Coronary artery (tissue), 2 donors: ENCODE measurements around the gene SLC24A3.

Experiments
- DNase-seq: peaks from one replicate; pipeline ENCODE4 v3.0.0-alpha.2; 2017; ENCODE audit warnings: low spot score
- H3K27ac ChIP-seq, 2 donors: fragments of 200-600 bp; sonication (generic); one replicate each; pipeline ENCODE4 v1.5.1; 2016 to 2019
- H3K4me3 ChIP-seq: fragments of 200-600 bp; sonication (generic); 2 replicates; pipeline ENCODE4 v1.5.1; 2016; ENCODE audit warnings: mild to moderate bottlenecking, moderate library complexity
- TF ChIP-seq, protein P1 (sequence below): fragments of 200-600 bp; sonication (generic); IDR thresholded peaks from one replicate; pipeline ENCODE4 v1.5.1; 2019; ENCODE audit warnings: antibody characterized with exemption

Gene SLC24A3

DNA sequence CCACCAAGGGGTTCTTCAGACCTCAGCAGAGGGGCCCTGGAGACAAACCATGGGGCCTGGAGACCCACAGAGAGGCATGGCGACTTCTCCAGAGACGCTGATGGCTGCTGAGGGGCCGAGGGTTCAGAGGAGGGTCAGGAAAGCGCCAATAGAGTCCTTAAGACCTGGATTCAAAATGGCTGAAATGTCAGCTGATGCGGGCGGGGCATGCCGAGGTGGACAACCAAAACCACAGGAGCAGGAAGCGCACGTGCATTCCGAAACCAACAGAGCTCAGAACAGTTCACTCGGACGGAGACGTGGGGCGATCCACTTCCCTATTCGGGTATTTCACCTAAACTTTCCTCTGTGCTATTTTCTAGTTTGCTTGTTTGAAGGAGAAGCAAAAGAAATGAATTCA is 445.7 kb downstream of the SLC24A3 start:
- no peak for DNase-seq
- H3K27ac ChIP-seq = no peak overlapping the region
- H3K4me3 ChIP-seq = no peak overlapping the region
- TF ChIP-seq, protein P1, sequence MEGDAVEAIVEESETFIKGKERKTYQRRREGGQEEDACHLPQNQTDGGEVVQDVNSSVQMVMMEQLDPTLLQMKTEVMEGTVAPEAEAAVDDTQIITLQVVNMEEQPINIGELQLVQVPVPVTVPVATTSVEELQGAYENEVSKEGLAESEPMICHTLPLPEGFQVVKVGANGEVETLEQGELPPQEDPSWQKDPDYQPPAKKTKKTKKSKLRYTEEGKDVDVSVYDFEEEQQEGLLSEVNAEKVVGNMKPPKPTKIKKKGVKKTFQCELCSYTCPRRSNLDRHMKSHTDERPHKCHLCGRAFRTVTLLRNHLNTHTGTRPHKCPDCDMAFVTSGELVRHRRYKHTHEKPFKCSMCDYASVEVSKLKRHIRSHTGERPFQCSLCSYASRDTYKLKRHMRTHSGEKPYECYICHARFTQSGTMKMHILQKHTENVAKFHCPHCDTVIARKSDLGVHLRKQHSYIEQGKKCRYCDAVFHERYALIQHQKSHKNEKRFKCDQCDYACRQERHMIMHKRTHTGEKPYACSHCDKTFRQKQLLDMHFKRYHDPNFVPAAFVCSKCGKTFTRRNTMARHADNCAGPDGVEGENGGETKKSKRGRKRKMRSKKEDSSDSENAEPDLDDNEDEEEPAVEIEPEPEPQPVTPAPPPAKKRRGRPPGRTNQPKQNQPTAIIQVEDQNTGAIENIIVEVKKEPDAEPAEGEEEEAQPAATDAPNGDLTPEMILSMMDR = no peak

DNA sequence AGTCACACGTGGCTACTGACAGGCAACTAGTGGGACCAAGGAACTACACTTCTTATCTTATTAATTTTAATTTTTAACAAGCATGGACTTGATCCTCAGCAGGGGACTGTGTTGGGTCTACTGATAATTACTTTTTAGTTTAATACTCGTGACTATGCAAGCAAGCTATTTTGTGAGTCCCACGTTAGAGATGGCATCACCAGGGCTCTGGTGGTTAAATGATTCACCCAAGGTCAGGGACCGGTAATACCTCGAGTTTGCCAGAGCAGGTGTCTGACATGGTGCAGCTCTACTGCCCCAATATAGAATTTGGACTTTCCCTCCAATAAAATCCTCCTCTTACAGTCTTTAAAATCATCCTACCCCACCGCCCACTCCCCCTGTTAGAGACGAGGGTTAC is 447.0 kb downstream of the SLC24A3 start:
- TF ChIP-seq, protein P1 = no peak
- H3K27ac ChIP-seq = no peak overlapping the region
- DNase-seq = no peak
- no peak overlapping the region for H3K4me3 ChIP-seq

DNA sequence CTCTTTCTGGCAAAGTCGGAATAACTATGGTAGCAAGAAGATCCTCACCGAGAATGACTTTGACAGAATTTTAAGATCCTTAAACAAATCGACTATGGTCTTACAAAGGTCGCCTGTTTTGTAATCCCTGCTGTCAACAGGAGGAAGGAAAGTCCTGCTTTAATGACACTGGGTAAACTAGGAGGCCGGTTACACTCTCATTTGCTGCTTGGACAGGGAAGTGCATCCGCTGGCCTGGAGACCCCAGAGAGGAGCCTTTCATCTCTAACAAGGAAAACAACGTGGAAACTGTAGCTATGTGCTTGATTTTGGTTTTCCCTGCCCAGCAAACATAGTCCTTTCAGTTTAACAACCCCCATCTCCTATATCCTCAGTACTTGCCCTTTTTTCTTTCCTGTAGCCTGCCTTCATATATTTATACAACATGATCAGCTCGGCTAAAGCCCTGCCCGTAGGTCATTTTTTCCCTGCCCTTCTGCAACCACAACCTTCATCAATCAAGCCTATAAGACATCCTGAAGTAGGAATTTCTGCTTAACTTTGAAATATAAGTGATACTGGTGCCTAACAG is 448.5 kb downstream of the SLC24A3 start:
- TF ChIP-seq, protein P1 = no peak
- Histone ChIP-seq H3K27ac (no peak overlapping the region), H3K4me3 (no peak overlapping the region)
- no peak for DNase-seq

GRCh38 chr20:19661717-19662636 is 449.5 kb downstream of the SLC24A3 start:
- H3K4me3 ChIP-seq = peak overlapping the region; percentile 49

DNA sequence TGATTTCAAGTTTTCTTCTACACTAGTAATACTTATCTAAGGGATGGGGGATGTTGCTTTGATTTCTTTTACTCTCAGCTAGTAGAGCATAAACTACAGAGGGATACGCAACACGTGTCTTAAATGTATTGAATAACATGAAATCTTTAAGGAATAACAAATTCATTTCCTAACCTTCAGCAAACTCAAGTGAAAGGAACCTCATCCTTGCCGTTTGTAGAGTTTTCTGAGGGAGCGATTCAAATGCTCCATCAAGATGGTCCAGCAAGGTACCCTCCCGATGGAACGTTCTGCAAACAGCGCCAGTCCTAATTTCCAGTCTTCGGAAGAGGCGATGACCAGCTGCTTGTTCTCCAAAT is 450.2 kb downstream of the SLC24A3 start:
- DNase-seq = no peak
- Histone ChIP-seq H3K27ac (no peak overlapping the region), H3K4me3 (no peak overlapping the region)
- TF ChIP-seq, protein P1 = no peak

More at GRCh38 chr20:19661717-19662636, 449.5 kb downstream of the SLC24A3 start:
- TF ChIP-seq, protein P1 = peak; percentile 97
- DNase-seq = peak; percentile 75
- H3K27ac ChIP-seq = no peak overlapping the region

- no peak for DNase-seq
- TF ChIP-seq, protein P1 = no peak
- H3K27ac ChIP-seq = no peak overlapping the region
- no peak overlapping the region for H3K4me3 ChIP-seq
These were observed 456.0 kb downstream of the SLC24A3 start for GRCh38 chr20:19668418-19668817.

GRCh38 chr20:19670829-19671228 is 458.4 kb downstream of the SLC24A3 start:
- Histone ChIP-seq H3K4me3 (no peak overlapping the region), H3K27ac (no peak overlapping the region)
- TF ChIP-seq, protein P1 = no peak
- no peak for DNase-seq
